Measurements from ENCODE around the gene PBXIP1. TPM values are rescaled to one million over a fixed set of nuclear protein-coding genes. Genes with fewer than 3 reads are reported as not detected.

PBXIP1 gene
- total and polyA plus RNA-seq, 4 donors: 3.8 to 42.8 (median 20.5) TPM

DNA sequence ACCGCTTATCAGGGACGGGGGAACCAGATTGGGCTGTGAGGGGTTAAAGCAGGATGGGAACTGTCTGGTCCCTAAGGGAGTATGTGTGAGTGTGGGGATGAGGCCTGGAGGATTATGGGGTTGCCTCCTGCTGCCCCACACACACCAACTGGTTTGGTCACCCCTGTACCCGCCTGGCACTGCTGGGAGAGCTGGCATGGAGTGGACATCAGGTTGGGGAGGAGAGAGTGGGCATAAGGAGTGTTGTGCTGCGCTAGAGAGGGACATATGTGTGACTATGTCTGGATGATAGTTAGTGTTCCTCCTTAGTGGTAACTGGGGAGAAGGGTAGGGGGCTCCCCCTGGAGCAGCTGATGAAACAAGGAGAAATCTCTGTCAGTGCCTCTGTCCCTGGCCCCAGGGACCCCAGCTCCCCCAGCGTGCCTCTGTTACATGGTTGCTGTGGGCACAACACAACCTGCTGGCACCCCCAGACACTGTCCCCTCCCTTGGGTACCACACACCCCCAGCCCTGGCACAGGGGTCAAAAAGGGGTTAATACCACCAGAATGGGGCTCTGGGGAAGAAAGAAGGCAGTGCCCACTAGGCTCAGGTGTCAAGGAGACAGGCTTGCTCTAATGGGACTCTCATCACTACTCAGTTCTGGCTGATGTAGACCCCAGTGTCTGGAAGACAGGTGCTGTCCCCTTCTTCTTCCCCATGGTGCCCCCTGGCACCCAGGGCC is 48.6 kb upstream of the PBXIP1 start:
- Histone ChIP-seq H3K27ac (ENCODE audit: low read depth in 1 of 2, low read length in 2 of 2) (peak overlapping the region; percentile 87 to 99), H3K4me3 (ENCODE audit: low read depth in 1 of 3, low read length in 3 of 3) (peak overlapping the region; percentile 62 to 73 (median 68)), H3K4me1 (ENCODE audit: control insufficient read depth in 4 of 4, insufficient read depth in 4 of 4, low read length in 3 of 4) (peaks cover 38 to 72% (median 58%) of the 10 kb centered on the region in 4 donors), H3K9me3 (ENCODE audit: control insufficient read depth in 4 of 4, low read length in 3 of 4) (no peaks in the 10 kb centered on the region), H3K36me3 (ENCODE audit: control insufficient read depth in 4 of 4, insufficient read depth in 3 of 4, low read depth in 1 of 4, low read length in 3 of 4) (no peaks in the 10 kb centered on the region), H3K9ac (ENCODE audit: low read depth in 1 of 2, low read length in 2 of 2) (peak overlapping the region; percentile 48 to 70), H3K27me3 (ENCODE audit: control insufficient read depth in 4 of 4, insufficient read depth in 4 of 4, low read length in 3 of 4) (no peaks in the 10 kb centered on the region)
- no peak for DNase-seq (ENCODE audit: low spot score)
- WGBS: 21% methylated on average over 5 of the region's 5 CpGs
- TF ChIP-seq EGR1 (IDR thresholded peaks at IDR 0.05; ENCODE audit: low read depth in 2 of 2) (no peak), HNF4A (conservative IDR thresholded peaks at IDR 0.05) (no peak), HNF4G (IDR thresholded peaks at IDR 0.05) (no peak), FOXA2 (IDR thresholded peaks at IDR 0.05) (no peak), FOXA1 (IDR thresholded peaks at IDR 0.05) (no peak), RAD21 (IDR thresholded peaks at IDR 0.05) (no peak), GABPA (IDR thresholded peaks at IDR 0.05 in 1 of 2, conservative IDR thresholded peaks at IDR 0.05 in 1 of 2) (no peak)
- TF ChIP-seq, protein P1, sequence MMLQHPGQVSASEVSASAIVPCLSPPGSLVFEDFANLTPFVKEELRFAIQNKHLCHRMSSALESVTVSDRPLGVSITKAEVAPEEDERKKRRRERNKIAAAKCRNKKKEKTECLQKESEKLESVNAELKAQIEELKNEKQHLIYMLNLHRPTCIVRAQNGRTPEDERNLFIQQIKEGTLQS (IDR thresholded peaks at IDR 0.05): no peak
- TF ChIP-seq, protein P2, sequence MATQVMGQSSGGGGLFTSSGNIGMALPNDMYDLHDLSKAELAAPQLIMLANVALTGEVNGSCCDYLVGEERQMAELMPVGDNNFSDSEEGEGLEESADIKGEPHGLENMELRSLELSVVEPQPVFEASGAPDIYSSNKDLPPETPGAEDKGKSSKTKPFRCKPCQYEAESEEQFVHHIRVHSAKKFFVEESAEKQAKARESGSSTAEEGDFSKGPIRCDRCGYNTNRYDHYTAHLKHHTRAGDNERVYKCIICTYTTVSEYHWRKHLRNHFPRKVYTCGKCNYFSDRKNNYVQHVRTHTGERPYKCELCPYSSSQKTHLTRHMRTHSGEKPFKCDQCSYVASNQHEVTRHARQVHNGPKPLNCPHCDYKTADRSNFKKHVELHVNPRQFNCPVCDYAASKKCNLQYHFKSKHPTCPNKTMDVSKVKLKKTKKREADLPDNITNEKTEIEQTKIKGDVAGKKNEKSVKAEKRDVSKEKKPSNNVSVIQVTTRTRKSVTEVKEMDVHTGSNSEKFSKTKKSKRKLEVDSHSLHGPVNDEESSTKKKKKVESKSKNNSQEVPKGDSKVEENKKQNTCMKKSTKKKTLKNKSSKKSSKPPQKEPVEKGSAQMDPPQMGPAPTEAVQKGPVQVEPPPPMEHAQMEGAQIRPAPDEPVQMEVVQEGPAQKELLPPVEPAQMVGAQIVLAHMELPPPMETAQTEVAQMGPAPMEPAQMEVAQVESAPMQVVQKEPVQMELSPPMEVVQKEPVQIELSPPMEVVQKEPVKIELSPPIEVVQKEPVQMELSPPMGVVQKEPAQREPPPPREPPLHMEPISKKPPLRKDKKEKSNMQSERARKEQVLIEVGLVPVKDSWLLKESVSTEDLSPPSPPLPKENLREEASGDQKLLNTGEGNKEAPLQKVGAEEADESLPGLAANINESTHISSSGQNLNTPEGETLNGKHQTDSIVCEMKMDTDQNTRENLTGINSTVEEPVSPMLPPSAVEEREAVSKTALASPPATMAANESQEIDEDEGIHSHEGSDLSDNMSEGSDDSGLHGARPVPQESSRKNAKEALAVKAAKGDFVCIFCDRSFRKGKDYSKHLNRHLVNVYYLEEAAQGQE (IDR thresholded peaks at IDR 0.05): no peak
- TF ChIP-seq, protein P3, sequence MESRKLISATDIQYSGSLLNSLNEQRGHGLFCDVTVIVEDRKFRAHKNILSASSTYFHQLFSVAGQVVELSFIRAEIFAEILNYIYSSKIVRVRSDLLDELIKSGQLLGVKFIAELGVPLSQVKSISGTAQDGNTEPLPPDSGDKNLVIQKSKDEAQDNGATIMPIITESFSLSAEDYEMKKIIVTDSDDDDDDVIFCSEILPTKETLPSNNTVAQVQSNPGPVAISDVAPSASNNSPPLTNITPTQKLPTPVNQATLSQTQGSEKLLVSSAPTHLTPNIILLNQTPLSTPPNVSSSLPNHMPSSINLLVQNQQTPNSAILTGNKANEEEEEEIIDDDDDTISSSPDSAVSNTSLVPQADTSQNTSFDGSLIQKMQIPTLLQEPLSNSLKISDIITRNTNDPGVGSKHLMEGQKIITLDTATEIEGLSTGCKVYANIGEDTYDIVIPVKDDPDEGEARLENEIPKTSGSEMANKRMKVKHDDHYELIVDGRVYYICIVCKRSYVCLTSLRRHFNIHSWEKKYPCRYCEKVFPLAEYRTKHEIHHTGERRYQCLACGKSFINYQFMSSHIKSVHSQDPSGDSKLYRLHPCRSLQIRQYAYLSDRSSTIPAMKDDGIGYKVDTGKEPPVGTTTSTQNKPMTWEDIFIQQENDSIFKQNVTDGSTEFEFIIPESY (IDR thresholded peaks at IDR 0.05): no peak

DNA sequence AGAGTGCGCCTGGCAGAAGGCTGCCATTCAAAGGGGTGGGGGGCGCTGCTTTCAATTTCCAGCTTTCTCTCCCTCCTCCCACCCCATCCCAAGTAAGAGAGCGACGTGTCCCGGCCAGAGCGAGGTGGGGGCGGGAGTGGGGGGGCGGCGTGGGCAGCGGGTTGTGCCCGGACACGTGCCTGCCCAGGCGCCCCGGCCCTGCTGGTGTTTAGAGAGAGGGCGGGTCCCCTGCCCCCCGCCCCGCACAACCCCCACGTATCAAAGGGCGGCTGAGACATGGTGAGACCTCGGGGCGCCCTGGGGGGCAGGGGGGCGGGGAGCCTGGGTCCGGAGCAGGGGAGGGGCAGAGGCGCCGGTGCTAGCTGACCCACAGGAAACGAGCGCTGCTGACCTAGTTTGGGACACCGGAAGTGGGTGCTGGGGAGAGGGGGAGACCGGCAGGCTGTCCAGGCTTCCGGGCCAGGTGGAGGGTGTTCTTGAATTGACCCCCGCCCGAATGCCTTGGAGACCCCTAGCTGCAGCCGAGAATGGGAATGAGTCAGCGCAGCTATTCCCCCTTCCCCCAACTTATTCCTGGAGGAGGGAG is 48.0 kb upstream of the PBXIP1 start:
- TF ChIP-seq GABPA (IDR thresholded peaks at IDR 0.05 in 1 of 2, conservative IDR thresholded peaks at IDR 0.05 in 1 of 2) (peak; percentile 75 to 85), EGR1 (IDR thresholded peaks at IDR 0.05; ENCODE audit: low read depth in 2 of 2) (peak; percentile 66 to 77), SP1 (IDR thresholded peaks at IDR 0.05) (peak; percentile 51), JUND (IDR thresholded peaks at IDR 0.05) (no peak), RAD21 (IDR thresholded peaks at IDR 0.05) (no peak), HNF4A (conservative IDR thresholded peaks at IDR 0.05) (peak; percentile 78), RXRA (IDR thresholded peaks at IDR 0.05) (peak; percentile 26 to 38)
- TF ChIP-seq, protein P4, sequence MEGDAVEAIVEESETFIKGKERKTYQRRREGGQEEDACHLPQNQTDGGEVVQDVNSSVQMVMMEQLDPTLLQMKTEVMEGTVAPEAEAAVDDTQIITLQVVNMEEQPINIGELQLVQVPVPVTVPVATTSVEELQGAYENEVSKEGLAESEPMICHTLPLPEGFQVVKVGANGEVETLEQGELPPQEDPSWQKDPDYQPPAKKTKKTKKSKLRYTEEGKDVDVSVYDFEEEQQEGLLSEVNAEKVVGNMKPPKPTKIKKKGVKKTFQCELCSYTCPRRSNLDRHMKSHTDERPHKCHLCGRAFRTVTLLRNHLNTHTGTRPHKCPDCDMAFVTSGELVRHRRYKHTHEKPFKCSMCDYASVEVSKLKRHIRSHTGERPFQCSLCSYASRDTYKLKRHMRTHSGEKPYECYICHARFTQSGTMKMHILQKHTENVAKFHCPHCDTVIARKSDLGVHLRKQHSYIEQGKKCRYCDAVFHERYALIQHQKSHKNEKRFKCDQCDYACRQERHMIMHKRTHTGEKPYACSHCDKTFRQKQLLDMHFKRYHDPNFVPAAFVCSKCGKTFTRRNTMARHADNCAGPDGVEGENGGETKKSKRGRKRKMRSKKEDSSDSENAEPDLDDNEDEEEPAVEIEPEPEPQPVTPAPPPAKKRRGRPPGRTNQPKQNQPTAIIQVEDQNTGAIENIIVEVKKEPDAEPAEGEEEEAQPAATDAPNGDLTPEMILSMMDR (IDR thresholded peaks at IDR 0.05; ENCODE audit: low read depth, low read length, missing input control): no peak
- TF ChIP-seq, protein P3 (IDR thresholded peaks at IDR 0.05): peak; percentile 10
- Histone ChIP-seq H3K9me3 (ENCODE audit: control insufficient read depth in 4 of 4, low read length in 3 of 4) (no peaks in the 10 kb centered on the region), H3K4me3 (ENCODE audit: low read depth in 1 of 3, low read length in 3 of 3) (peak overlapping the region; percentile 73 to 94 (median 91)), H3K9ac (ENCODE audit: low read depth in 1 of 2, low read length in 2 of 2) (peak overlapping the region; percentile 89 to 96), H3K27me3 (ENCODE audit: control insufficient read depth in 4 of 4, insufficient read depth in 4 of 4, low read length in 3 of 4) (no peaks in the 10 kb centered on the region), H3K27ac (ENCODE audit: low read depth in 1 of 2, low read length in 2 of 2) (peak overlapping the region; percentile 87 to 99), H3K4me1 (ENCODE audit: control insufficient read depth in 4 of 4, insufficient read depth in 4 of 4, low read length in 3 of 4) (peaks cover 35 to 72% (median 59%) of the 10 kb centered on the region in 4 donors), H3K36me3 (ENCODE audit: control insufficient read depth in 4 of 4, insufficient read depth in 3 of 4, low read depth in 1 of 4, low read length in 3 of 4) (no peaks in the 10 kb centered on the region)
- WGBS: under 1% methylated on average over 34 of the region's 34 CpGs
- DNase-seq (ENCODE audit: low spot score): no peak

Data from liver (tissue), 9 donors.